Mesodermal cell (in vitro differentiated cells): ENCODE measurements around the gene ABCA8.

ENCODE experiments used
- H3K27ac ChIP-seq: 2 replicates; pipeline ENCODE4 v1.7.0; 2013; ENCODE audit warnings: mild to moderate bottlenecking, low read depth, low read length, moderate library complexity; ENCODE audit not compliant: severe bottlenecking
- H3K36me3 ChIP-seq: 2 replicates; pipeline ENCODE4 v1.7.1; 2013; ENCODE audit warnings: mild to moderate bottlenecking, low read length, moderate library complexity; ENCODE audit not compliant: control insufficient read depth, insufficient read depth
- H3K4me1 ChIP-seq: one replicate; pipeline ENCODE4 v1.7.1; 2013; ENCODE audit warnings: mild to moderate bottlenecking, low read length; ENCODE audit not compliant: insufficient read depth, control insufficient read depth, poor library complexity, severe bottlenecking
- H3K4me3 ChIP-seq: 2 replicates; pipeline ENCODE4 v1.7.0; 2013; ENCODE audit warnings: low read length, control low read depth, mild to moderate bottlenecking; ENCODE audit not compliant: insufficient read depth, poor library complexity, severe bottlenecking; ENCODE audit errors: extremely low read depth
- H3K9me3 ChIP-seq: 2 replicates; pipeline ENCODE4 v1.7.1; 2013; ENCODE audit warnings: mild to moderate bottlenecking, low read length, moderate library complexity; ENCODE audit not compliant: control insufficient read depth
- WGBS, 2 experiments: methylation state at CpG; one replicate each; pipeline ENCODE4 v1.1.5; 2013; ENCODE audit warnings: missing lambda C conversion rate in 2 of 2; ENCODE audit not compliant: insufficient coverage in 2 of 2; 5-methylcytosine and 5-hydroxymethylcytosine counted together

The ABCA8 gene

GRCh38 chr17:68868708-68869107 is 86.5 kb downstream of the ABCA8 start:
- no peak overlapping the region for H3K27ac ChIP-seq
- H3K36me3 ChIP-seq, result no peaks in the 10 kb centered on the region
- H3K4me1 ChIP-seq, result no peaks in the 10 kb centered on the region
- WGBS, 2 experiments, result 67 to 100% methylated on average over 2 of the region's 3 CpGs
- no peak overlapping the region for H3K4me3 ChIP-seq
- no peaks in the 10 kb centered on the region for H3K9me3 ChIP-seq

- H3K27ac ChIP-seq, result no peak overlapping the region
- no peaks in the 10 kb centered on the region for H3K36me3 ChIP-seq
- no CpG with 5 or more reads among the region's 7 CpGs for WGBS, 2 experiments
- H3K9me3 ChIP-seq, result no peaks in the 10 kb centered on the region
- no peaks in the 10 kb centered on the region for H3K4me1 ChIP-seq
- no peak overlapping the region for H3K4me3 ChIP-seq
These were observed 87.3 kb downstream of the ABCA8 start for GRCh38 chr17:68867759-68868516.

GRCh38 chr17:68865584-68865983 is 89.6 kb downstream of the ABCA8 start:
- H3K9me3 ChIP-seq, result no peaks in the 10 kb centered on the region
- H3K4me1 ChIP-seq, result no peaks in the 10 kb centered on the region
- H3K27ac ChIP-seq, result no peak overlapping the region
- no peaks in the 10 kb centered on the region for H3K36me3 ChIP-seq
- WGBS, 2 experiments, result 82 to 100% methylated on average over 1 of the region's 2 CpGs
- no peak overlapping the region for H3K4me3 ChIP-seq

- Histone ChIP-seq H3K4me3 (no peak overlapping the region), H3K9me3 (peaks cover 5% of the 10 kb centered on the region), H3K27ac (no peak overlapping the region), H3K4me1 (no peaks in the 10 kb centered on the region), H3K36me3 (no peaks in the 10 kb centered on the region)
- no CpG with 5 or more reads among the region's 1 CpG for WGBS, 2 experiments
These were observed 92.0 kb downstream of the ABCA8 start for GRCh38 chr17:68863091-68863652.

- no CpG with 5 or more reads among the region's 1 CpG for WGBS, 2 experiments
- Histone ChIP-seq H3K27ac (no peak overlapping the region), H3K9me3 (peaks cover 5% of the 10 kb centered on the region), H3K4me1 (no peaks in the 10 kb centered on the region), H3K36me3 (no peaks in the 10 kb centered on the region), H3K4me3 (no peak overlapping the region)
These were observed 93.6 kb downstream of the ABCA8 start for GRCh38 chr17:68861602-68862001.

- Histone ChIP-seq H3K27ac (no peak overlapping the region), H3K36me3 (no peaks in the 10 kb centered on the region), H3K4me3 (no peak overlapping the region), H3K4me1 (no peaks in the 10 kb centered on the region), H3K9me3 (peaks cover 5% of the 10 kb centered on the region)
- 100% methylated on average over 1 of the region's 2 CpGs; no CpG with 5 or more reads in 1 of the 2 experiments for WGBS, 2 experiments
These were observed 94.3 kb downstream of the ABCA8 start for GRCh38 chr17:68860941-68861340.

- 100% methylated on average over 1 of the region's 1 CpG; no CpG with 5 or more reads in 1 of the 2 experiments for WGBS, 2 experiments
- Histone ChIP-seq H3K9me3 (peaks cover 5% of the 10 kb centered on the region), H3K4me3 (no peak overlapping the region), H3K4me1 (no peaks in the 10 kb centered on the region), H3K27ac (no peak overlapping the region), H3K36me3 (no peaks in the 10 kb centered on the region)
These were observed 100.7 kb downstream of the ABCA8 start for GRCh38 chr17:68854452-68854851.

GRCh38 chr17:68853439-68853838 is 101.8 kb downstream of the ABCA8 start:
- WGBS, 2 experiments, result 87 to 100% methylated on average over 1 to 4 of the region's 4 CpGs
- Histone ChIP-seq H3K27ac (no peak overlapping the region), H3K4me1 (no peaks in the 10 kb centered on the region), H3K36me3 (no peaks in the 10 kb centered on the region), H3K9me3 (peaks cover 2% of the 10 kb centered on the region), H3K4me3 (no peak overlapping the region)

- Histone ChIP-seq H3K4me1 (no peaks in the 10 kb centered on the region), H3K36me3 (no peaks in the 10 kb centered on the region), H3K27ac (no peak overlapping the region), H3K4me3 (no peak overlapping the region), H3K9me3 (no peaks in the 10 kb centered on the region)
- 86 to 97% methylated on average over 4 of the region's 5 CpGs for WGBS, 2 experiments
These were observed 102.2 kb downstream of the ABCA8 start for GRCh38 chr17:68853036-68853435.

GRCh38 chr17:68851890-68852289 is 103.3 kb downstream of the ABCA8 start:
- no peaks in the 10 kb centered on the region for H3K9me3 ChIP-seq
- no peak overlapping the region for H3K27ac ChIP-seq
- 80 to 100% methylated on average over 1 of the region's 1 CpG for WGBS, 2 experiments
- no peaks in the 10 kb centered on the region for H3K4me1 ChIP-seq
- H3K4me3 ChIP-seq, result no peak overlapping the region
- no peaks in the 10 kb centered on the region for H3K36me3 ChIP-seq
